Measurements from ENCODE around the gene RNASE9.
"Not testable (repeated sequence)": the region's sequence is repeated elsewhere in the genome, so short reads cannot be mapped to it uniquely, and the experiment has no call there.

Gene RNASE9

DNA sequence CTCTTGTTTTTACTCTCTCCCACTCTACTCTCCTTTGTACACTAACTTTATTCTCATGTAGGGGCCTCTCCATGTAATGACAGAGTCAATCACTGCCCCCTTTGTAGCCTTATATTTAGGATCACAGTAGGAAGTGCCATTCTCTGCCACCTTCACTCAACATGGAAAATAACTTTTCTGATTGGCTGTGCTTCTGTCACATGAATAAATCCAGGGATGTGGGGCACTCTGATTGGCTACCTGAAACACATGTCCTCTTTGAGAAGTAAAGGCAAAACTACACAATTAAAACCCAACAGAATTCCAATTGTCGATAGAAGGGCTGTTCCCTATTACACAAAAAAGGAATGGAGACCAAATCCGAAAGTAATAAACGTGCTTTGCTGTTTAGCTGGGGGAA, at the start of gene RNASE9:
TSS of gene RNASE9 (minus strand) at position 87 of the 400 bp plus-strand sequence.
- no peak for DNase-seq

- DNase-seq: no peak
Observed at GRCh38 chr14:20610002-20610765, 49.3 kb upstream of the RNASE9 start.

GRCh38 chr14:20609215-20610001, 48.6 kb upstream of the RNASE9 start:
- DNase-seq: peak; percentile 41

GRCh38 chr14:20608383-20609110, 47.7 kb upstream of the RNASE9 start:
- no peak for DNase-seq

DNA sequence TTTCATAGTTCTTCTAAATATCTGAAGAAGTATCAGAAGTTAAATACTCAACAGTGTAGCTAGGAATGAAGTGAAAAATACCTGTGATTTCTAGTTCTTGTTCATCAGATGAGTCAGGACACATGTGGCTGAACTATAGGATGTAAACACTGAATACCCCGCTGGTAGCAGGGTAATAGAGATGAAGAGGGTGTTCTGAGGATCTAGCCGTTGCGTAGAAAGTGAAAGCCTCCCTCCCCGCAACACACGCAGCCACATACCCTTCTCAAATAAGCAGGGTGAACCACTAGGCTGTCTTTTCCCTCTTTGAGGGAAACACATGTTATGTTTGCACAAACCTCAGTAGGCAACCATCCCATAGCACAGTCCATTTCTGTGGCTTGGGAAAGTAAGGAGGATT, 46.8 kb upstream of the RNASE9 start:
- no peak for DNase-seq

DNA sequence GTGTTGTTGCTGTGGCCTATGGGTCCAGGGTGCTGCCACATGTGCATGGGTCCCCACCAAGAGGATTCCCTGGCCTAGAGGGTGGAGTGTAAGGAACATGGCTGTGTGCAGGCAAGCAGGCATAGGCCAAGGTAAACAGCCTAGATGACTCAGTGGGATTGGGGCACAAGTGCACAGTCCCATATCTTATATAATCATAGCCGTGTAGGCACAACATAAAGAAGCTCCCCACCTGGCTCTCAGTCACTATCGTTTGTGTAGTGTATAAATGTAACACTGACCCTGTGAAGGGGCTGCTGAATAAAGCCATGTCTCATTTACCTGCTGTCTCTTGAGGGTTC, 46.0 kb upstream of the RNASE9 start:
- no peak for DNase-seq

- DNase-seq: no peak
Observed at GRCh38 chr14:20606190-20606901, 45.5 kb upstream of the RNASE9 start.

DNA sequence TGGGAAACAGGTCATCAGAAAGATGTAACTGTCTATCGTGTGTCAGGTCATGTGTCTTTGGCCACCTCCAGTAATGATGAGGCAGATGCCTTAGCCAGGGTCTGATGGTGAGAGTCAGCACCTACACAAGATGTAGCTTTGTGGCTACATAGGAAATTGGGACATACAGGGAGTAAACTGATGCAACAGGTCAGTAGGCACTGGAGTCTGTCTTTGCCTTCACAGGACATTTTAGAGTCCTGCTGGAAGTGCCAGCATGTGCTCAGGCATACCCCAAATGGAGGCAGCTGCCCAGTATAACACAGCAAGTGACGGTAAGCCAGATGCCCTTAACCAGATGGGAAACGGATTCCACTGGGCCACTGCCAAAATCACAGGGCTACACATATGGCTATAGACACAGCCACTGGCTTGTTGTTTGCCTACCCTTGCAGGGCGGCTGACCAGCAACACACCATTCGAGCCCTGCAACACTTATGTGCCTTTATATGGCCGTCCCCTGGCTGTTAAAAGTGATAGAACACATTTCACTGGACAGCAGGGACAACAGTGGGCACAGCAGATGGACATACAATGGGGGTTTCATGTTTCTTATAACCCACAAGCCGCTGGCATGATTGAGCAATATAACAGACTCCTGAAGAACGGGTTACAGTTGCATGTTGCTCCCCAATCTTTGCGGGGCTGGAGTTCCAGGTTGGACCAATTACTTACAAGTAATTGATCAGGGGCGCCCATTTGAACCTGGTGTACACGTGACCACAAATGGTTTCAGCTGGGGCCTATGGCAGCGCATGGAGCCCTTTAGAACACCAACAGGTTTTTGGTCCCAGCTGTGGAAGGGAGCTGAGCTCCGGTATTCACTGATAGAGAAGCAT, 43.2 kb upstream of the RNASE9 start:
- DNase-seq: no peak

DNA sequence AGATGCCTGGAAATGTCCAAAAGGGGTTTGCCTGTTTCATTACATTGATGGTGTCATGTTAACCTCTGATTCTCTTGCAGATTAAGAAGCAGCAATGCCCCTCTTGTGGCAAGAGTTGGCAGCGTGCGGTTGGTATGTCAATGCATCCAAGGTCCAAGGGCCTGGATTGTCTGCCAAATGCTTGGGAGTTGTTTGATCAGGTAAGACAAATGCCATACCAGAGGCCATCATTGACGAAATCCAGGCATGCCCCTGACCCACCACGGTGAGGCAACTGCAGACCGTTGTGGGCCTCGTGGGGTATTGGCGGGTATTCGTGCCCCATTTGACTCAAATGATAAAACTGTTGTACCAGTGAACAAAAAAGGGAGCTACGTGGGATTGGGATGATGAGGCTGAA, 41.7 kb upstream of the RNASE9 start:
- DNase-seq: no peak

GRCh38 chr14:20601522-20601921, 40.7 kb upstream of the RNASE9 start:
- DNase-seq: no peak

- DNase-seq: no peak
Observed at GRCh38 chr14:20597108-20597507, 36.3 kb upstream of the RNASE9 start.

DNA sequence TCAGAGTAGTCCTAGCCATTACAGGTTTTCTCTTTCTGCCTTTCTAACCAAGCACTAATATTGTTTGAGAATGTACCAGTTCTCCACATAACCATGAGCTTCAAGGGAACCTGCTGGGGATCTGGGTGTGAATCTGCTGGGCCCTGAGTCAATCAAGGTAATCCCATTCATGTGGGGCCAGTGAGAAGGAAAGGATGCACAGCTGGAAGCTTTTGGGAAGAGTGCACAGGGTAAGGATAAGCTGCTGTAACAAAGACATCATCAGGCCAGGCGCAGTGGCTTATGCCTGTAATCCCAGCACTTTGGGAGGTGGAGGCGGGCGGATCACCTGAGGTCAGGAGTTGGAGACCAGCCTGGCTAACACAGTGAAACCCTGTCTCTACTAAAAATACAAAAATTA, 34.9 kb upstream of the RNASE9 start:
- not testable (repeated sequence) for DNase-seq

GRCh38 chr14:20592574-20592973, 31.7 kb upstream of the RNASE9 start:
- DNase-seq: no peak

- DNase-seq: no peak
Observed at GRCh38 chr14:20591235-20591634, 30.4 kb upstream of the RNASE9 start, which contains the start of gene RNASE12. Gene RNASE12, minus strand, starts transcription at chr14:20591376. Its CDS starts 653 bp downstream, at chr14:20590723.

DNA sequence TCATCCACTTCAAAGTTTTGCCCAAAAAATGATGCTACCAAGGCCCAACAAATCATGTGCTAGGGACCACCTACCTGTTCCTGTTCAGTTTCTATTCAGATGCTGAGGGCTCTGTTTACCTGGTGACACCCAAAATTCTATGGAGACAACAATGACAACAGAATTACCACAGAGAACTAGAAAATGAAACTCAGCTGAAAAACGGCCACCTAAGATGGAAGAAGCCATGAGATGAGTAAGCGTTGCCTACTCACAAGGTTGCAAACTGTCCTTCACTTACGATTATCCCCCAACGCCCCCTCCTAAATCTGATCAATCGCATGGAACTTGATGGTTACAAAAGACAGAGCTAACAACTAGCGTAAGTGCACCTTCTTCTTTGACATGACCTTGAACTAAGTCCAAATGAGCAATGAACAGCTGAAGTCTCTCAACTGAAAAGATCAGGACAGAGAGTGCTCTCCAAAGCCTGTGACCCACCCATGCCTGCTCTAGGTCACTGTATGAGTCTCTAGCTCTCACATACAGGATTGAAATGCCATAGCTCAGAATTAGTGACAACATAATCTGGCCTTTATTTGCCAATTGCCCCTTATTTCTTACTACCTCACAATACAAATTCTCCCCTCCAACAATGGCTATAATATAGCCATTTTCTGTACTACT, 26.8 kb upstream of the RNASE9 start, which contains the start of gene RNASE11:
TSS of gene RNASE11 (minus strand) at position 513 of the 666 bp plus-strand sequence.
- no peak for DNase-seq

DNA sequence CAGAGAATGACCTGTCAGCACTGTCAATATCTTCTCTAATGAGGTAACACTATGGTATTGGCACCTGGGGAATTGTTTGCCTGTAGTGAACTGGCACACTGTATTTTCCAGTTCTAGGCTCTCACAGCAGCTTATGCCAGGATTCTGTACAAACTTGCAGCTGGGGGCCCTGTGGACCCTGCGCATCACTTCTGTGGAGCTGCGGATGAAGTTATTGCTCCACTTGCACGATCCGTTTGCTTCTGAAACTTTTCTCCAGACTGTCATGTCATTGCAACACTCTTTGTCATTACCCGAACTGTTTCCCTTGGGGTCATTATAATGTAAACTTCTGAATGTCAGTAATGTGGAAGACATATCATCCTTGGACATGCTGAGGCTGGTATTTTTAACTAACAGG, 23.1 kb upstream of the RNASE9 start:
- DNase-seq: no peak

- DNase-seq: no peak
Observed at GRCh38 chr14:20583142-20583541, 22.3 kb upstream of the RNASE9 start.

DNA sequence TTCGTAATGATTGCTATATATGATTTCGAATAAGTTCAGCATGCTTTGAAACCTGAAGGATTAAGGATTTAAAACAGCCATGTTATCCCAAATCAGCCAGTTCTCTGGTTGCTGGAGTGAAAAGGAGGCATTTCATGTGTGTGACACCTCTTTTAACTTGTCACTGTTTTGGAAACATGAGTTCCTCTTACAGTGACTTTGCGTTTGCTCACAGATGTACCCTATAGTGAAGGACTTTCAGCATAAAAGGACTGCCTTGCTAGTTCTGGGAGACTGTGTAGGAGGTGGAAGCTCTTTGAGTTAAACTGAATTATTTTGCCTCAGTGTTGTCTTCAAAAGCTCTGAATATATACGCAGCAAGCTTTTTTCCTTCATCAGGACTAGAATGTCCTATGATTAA, 19.4 kb upstream of the RNASE9 start:
- DNase-seq: no peak

DNA sequence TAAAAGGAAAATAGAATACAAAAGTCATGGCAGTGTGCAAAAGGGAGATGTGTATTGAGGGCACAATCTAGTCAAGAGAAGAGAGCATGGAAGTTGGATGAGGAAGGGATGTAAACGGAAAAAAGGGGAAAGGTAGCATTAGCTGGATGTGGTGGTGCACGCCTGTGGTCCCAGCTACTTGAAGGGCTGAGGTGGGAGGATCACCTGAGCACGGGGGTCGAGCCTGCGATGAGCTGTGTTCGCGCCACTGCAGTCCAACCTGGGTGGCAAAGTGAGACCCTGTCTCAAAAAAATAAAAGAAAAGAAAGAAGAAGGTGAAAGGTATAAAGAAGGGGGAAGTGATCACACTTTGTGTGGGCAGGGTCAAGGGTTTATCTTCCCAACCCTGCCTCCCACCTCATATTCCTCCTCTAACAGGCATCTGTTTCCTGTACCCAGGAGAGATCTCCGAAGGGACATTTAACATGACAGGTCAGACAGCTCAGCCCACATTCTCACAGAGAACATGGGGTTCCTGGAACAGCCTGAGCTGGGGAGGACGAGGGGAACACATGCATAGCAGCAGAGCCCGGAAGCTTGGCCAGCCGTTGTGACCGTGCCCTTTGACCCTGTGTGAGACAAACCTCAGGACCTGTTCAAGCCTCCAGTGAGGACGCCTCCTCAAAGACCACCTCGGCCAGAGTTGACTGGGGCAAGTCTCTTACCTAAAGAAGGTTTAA, 18.1 kb upstream of the RNASE9 start:
- DNase-seq: no peak

- no peak for DNase-seq
Observed at GRCh38 chr14:20578325-20578724, 17.5 kb upstream of the RNASE9 start.
